T-helper 2 cell treated with Interferon-gamma antibody and Interleukin-4, amounts not matched to agents 100 ng/mL and 5 ng/mL, for 36 hours (primary cell): ENCODE measurements around the gene FBN2. TPM values are rescaled to one million over a fixed set of nuclear protein-coding genes. Genes with fewer than 3 reads are reported as not detected.

ENCODE experiments used
- intact Hi-C: fragments of 100-400 bp; cut with micrococcal nuclease; formaldehyde crosslinking; loops from one replicate; pipeline ENCODE4 v1.15.1; 2023
- total RNA-seq: library from RNA; stranded (reverse); gene quantifications from 2 replicates; pipeline ENCODE4 v1.2.3, GENCODE V29; 2022

The FBN2 gene
- total RNA-seq, 1 donor from 2014 or later, result not detected

GRCh38 chr5:128213340-128213739 lies 324.7 kb downstream of the FBN2 start:
- intact Hi-C loops, result loop anchor here (1.0 to 10.0 kb wide), 5 partner anchors 284 to 1641 kb away; no protein-coding TSS in a partner anchor

DNA sequence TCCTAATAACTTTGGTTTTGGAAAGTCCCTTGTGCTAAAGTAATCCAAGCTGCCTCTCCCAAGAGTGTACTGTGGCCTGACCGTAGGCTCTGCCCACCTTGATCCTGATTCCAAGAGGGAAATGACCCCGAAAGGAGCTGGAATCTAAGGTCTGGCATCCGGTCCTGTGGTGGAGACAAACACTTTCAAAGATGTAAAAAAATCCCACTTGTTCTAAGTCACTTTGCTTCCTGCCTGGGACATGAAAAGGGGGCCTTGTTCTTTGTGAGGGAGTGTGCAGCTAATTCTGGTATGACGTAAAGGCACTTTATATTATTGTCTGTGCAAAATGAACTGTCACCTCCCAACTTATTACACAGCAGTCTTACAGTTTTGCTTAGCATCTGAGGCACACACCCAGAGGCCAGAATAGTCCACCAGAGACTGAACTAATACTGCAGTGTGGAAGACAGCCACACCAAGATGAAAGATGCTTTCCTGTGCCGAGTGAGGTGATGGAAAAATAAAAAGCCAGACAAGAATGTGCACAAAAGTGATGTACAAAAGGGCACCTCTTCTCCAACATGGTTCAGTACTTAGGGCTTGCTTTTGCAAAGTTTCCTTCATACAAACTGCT lies 325.7 kb downstream of the FBN2 start:
- intact Hi-C loops, result loop anchor here (2.0 to 10.0 kb wide), 4 partner anchors 285 to 1643 kb away; no protein-coding TSS in a partner anchor

- intact Hi-C loops, result no loop called here
These were observed 329.6 kb downstream of the FBN2 start for GRCh38 chr5:128208436-128208835.
